H1 (cell line): ENCODE measurements around the gene RASL10A.

Experiments used
- ASH2L ChIP-seq: fragments of 200-600, 300-600 bp; sonication (generic); IDR thresholded peaks from one replicate; pipeline ENCODE4 v1.7.1; 2017; ENCODE audit warnings: low read length
- CEBPB ChIP-seq: IDR thresholded peaks from 2 replicates; pipeline ENCODE4 v1.6.1; 2012; ENCODE audit warnings: low read depth, low read length
- CTCF ChIP-seq, 3 experiments: IDR thresholded peaks; 1 replicate in 2 of 3; 2 replicates in 1 of 3; pipeline versions ENCODE4 v1.5.1 to v1.6.1; 2011; ENCODE audit warnings: low read length in 3 of 3, mild to moderate bottlenecking in 3 of 3, inconsistent platforms in 2 of 3, low read depth in 1 of 3, moderate library complexity in 1 of 3; ENCODE audit not compliant: insufficient read depth in 1 of 3; ENCODE audit errors: control extremely low read depth in 1 of 3
- EZH2 ChIP-seq: fragments of 200-600 bp; sonication (generic); IDR thresholded peaks from 2 replicates; pipeline ENCODE4 v1.7.1; 2012; ENCODE audit warnings: low read depth, mild to moderate bottlenecking, moderate library complexity, low read length, inconsistent platforms; ENCODE audit not compliant: severe bottlenecking
- HDAC6 ChIP-seq: IDR thresholded peaks from one replicate; pipeline ENCODE4 v1.7.1; 2012; ENCODE audit warnings: low read depth, mild to moderate bottlenecking, inconsistent platforms, low read length, moderate library complexity
- KDM1A ChIP-seq: fragments of 200-600, 300-600 bp; sonication (generic); IDR thresholded peaks from 2 replicates; pipeline ENCODE4 v1.7.1; 2016; ENCODE audit warnings: mild to moderate bottlenecking, low read length, borderline replicate concordance
- MAFK ChIP-seq: IDR thresholded peaks from 2 replicates; pipeline ENCODE4 v1.6.1; 2012; ENCODE audit warnings: low read depth, mild to moderate bottlenecking, improper control_type of control experiment, low read length
- POLR2A ChIP-seq, 2 experiments: IDR thresholded peaks; 1 replicate in 1 of 2; 2 replicates in 1 of 2; pipeline ENCODE4 v1.6.1; 2011; ENCODE audit warnings: low read depth in 2 of 2, low read length in 2 of 2, mild to moderate bottlenecking in 2 of 2; ENCODE audit errors: control extremely low read depth in 1 of 2
- RBBP5 ChIP-seq: IDR thresholded peaks from 2 replicates; pipeline ENCODE4 v1.7.1; 2012; ENCODE audit warnings: low read depth, mild to moderate bottlenecking, inconsistent platforms, low read length, moderate library complexity, borderline replicate concordance
- TAF1 ChIP-seq: IDR thresholded peaks from 2 replicates; pipeline ENCODE4 v1.6.1; 2011; ENCODE audit warnings: mild to moderate bottlenecking, low read depth, low read length
- TCF12 ChIP-seq: IDR thresholded peaks from 2 replicates; pipeline ENCODE4 v1.6.1; 2011; ENCODE audit warnings: low read depth, mild to moderate bottlenecking, low read length
- ZNF274 ChIP-seq: IDR thresholded peaks from 2 replicates; pipeline ENCODE4 v1.7.0; 2012; ENCODE audit warnings: low read length, borderline replicate concordance; ENCODE audit errors: extremely low read depth

- no peak for TF ChIP-seq CEBPB
- no peak for TF ChIP-seq CTCF (IDR thresholded peaks at IDR 0.05; ENCODE audit: control extremely low read depth in 1 of 3, insufficient read depth in 1 of 3, low read depth in 1 of 3, low read length in 3 of 3)
- no peak for TF ChIP-seq KDM1A
- no peak for TF ChIP-seq EZH2
- no peak for TF ChIP-seq POLR2A (IDR thresholded peaks at IDR 0.05; ENCODE audit: control extremely low read depth in 1 of 2, low read depth in 2 of 2, low read length in 2 of 2)
- TF ChIP-seq ASH2L: no peak
- TF ChIP-seq MAFK: no peak
- TF ChIP-seq TAF1: no peak
- TF ChIP-seq RBBP5: no peak
- TF ChIP-seq ZNF274: no peak
- no peak for TF ChIP-seq HDAC6
- no peak for TF ChIP-seq TCF12
Observed at GRCh38 chr22:29352778-29353177, 37.3 kb upstream of the RASL10A start.
